Transverse colon (tissue), 4 donors: ENCODE data around the gene SLC22A23. TPM values are rescaled to one million over a fixed set of nuclear protein-coding genes. Genes with fewer than 3 reads are reported as not detected.

Source experiments
- DNase-seq: peaks from one replicate; pipeline ENCODE4 v3.0.0-alpha.2; 2019
- H3K27ac ChIP-seq, 4 donors: fragments of 200-600 bp; sonication (generic); 2 replicates each; pipeline ENCODE4 v1.5.1; 2016 to 2018; ENCODE audit warnings: inconsistent platforms in 4 of 4
- H3K27me3 ChIP-seq: fragments of 200-600 bp; sonication (generic); 2 replicates; pipeline ENCODE4 v1.5.1; 2017; ENCODE audit warnings: inconsistent platforms
- H3K36me3 ChIP-seq, 4 donors: fragments of 200-600 bp; sonication (generic); 2 replicates each; pipeline ENCODE4 v1.5.1; 2017 to 2019; ENCODE audit warnings: inconsistent platforms in 4 of 4
- H3K4me1 ChIP-seq, 4 donors: fragments of 200-600 bp; sonication (generic); 2 replicates each; pipeline ENCODE4 v1.5.1; 2017 to 2020; ENCODE audit warnings: inconsistent platforms in 4 of 4
- H3K4me3 ChIP-seq, 4 donors: fragments of 200-600 bp; sonication (generic); 1 replicate in 1 of 4; 2 replicates in 3 of 4; pipeline versions ENCODE4 v1.5.1 to v1.6.1; 2017 to 2019; ENCODE audit warnings: inconsistent platforms in 4 of 4
- H3K9me3 ChIP-seq, 2 donors: fragments of 200-600 bp; sonication (generic); 2 replicates each; pipeline ENCODE4 v1.5.1; 2017 to 2019; ENCODE audit warnings: inconsistent platforms in 2 of 2
- CTCF ChIP-seq, 5 experiments: fragments of 200-600 bp in 3 of 5; fragments of 450-650 bp in 2 of 5; sonication (generic) in 3 of 5; IDR thresholded peaks; 1 replicate in 2 of 5; 2 replicates in 3 of 5; pipeline ENCODE4 v1.5.1; 2016 to 2017; ENCODE audit warnings: antibody characterized with exemption in 5 of 5, inconsistent platforms in 3 of 5, mild to moderate bottlenecking in 2 of 5, moderate library complexity in 1 of 5
- EP300 ChIP-seq: sonication (generic); formaldehyde crosslinking; IDR thresholded peaks from one replicate; pipeline ENCODE4 v1.6.1; 2017; ENCODE audit warnings: antibody characterized with exemption, low read depth
- POLR2A ChIP-seq: fragments of 450-650 bp; IDR thresholded peaks from one replicate; pipeline ENCODE4 v1.6.1; 2016; ENCODE audit warnings: antibody characterized with exemption, mild to moderate bottlenecking, moderate library complexity
- POLR2AphosphoS5 ChIP-seq, 3 donors: sonication (generic); formaldehyde crosslinking; IDR thresholded peaks; one replicate each; pipeline ENCODE4 v1.6.1; 2016; ENCODE audit warnings: antibody characterized with exemption in 3 of 3
- WGBS, 2 donors: methylation state at CpG; one replicate each; pipeline ENCODE4 v1.1.5; 2018; ENCODE audit warnings: low coverage in 1 of 2; 5-methylcytosine and 5-hydroxymethylcytosine counted together
- in situ Hi-C, 4 donors: fragments of 200-750 bp; cut with MboI; loops; one replicate each; pipeline versions ENCODE4 v1.15.0 to v1.15.1; 2017; ENCODE audit warnings: low sequenced_read_pairs in 3 of 4, low pct_ligation_motif_present in 1 of 4, low pct_unique_long_range_greater_than_20kb in 1 of 4
- intact Hi-C: fragments of 100-400 bp; cut with DNase I; formaldehyde crosslinking; loops from one replicate; pipeline ENCODE4 v1.15.1; 2023; ENCODE audit warnings: low total_unique reads
- total RNA-seq, 4 donors: library from RNA; depleted of rRNA; stranded (reverse); fragments of >200 nt; gene quantifications; one replicate each; pipeline ENCODE4 v1.1.0, GENCODE V29; 2016

The SLC22A23 gene
- total RNA-seq, 4 donors from 2014 or later = 96.1 to 161 (median 117) TPM

DNA sequence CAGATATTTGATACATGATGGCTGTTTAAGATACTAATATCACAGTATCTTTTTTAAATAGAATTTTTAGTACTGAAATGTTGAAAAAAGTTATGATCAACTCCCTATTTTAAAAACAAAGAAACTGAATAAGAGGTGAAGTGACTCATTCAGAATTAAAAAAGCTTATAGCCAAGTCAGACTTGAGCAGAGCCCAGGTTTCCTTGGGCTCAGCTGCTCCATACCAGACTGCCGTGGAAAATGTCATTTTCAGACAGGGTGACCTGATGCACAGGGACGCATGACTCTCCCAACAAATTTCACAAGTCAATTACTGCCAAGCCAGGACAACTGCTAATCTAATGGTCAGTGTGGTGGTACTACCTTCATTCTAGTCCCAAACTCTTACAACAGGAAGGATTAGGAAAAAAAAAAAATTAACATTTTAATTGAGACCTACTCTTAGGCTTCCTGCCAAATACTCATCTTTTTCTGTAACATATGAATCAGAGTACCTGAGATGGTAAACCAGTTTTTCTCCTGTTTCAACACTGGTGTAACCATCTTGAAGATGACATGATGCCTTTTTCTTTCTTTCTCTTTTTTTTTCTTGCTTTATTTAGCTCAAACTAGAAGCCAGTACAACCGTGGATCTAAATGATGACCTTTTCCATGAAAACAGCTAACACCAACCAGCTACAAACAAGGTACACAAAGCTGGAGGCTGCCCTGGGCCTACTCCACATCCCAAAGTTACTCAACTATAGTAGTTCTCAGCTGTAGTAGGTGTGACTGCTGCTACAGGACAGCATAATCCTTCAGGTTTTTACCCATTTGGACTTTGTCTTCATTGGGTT is 30.5 kb downstream of the SLC22A23 start:
- 75 to 78% methylated on average over 2 to 3 of the region's 3 CpGs for WGBS, 2 donors
- no peak overlapping the region for H3K27ac ChIP-seq
- in situ Hi-C loops = no loop called here

DNA sequence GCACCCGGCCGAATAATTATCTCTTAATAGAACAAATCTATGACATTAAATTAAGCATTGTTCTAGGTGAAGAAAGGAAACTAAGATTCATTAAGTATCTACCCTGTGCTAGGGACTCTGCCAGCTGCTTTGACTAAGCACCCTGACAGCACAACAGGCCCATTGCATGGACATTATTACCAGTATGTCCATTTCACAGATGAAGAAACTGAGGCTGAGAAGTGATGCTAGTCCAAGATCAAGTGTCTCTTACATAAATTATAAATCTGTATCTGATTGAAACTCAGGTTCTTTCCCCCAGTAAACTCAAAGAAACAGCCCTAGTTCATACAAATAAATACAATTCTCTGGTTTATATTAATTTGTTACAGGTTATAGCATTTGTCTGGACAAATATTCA is 31.3 kb downstream of the SLC22A23 start:
- no peaks in the 10 kb centered on the region for H3K27me3 ChIP-seq
- DNase-seq = no peak
- in situ Hi-C loops (no loop called here), intact Hi-C loops (no loop called here)
- no peak for TF ChIP-seq EP300
- no peak for TF ChIP-seq CTCF (IDR thresholded peaks at IDR 0.05)
- TF ChIP-seq POLR2AphosphoS5 (IDR thresholded peaks at IDR 0.05) = no peak
- TF ChIP-seq POLR2A = no peak
- peaks cover 2 to 29% (median 8%) of the 10 kb centered on the region in 4 donors for H3K4me1 ChIP-seq
- WGBS, 2 donors = 90 to 100% methylated on average over 2 of the region's 2 CpGs
- H3K9me3 ChIP-seq = no peaks in the 10 kb centered on the region
- H3K27ac ChIP-seq = no peak overlapping the region
- H3K36me3 ChIP-seq = no peaks in the 10 kb centered on the region
- no peak overlapping the region for H3K4me3 ChIP-seq

More for the DNA sequence above, 30.5 kb downstream of the SLC22A23 start:
- Histone ChIP-seq H3K4me3 (no peak overlapping the region), H3K4me1 (peaks cover 2 to 33% (median 6%) of the 10 kb centered on the region in 4 donors), H3K27me3 (no peaks in the 10 kb centered on the region), H3K36me3 (no peaks in the 10 kb centered on the region), H3K9me3 (no peaks in the 10 kb centered on the region)
- intact Hi-C loops = no loop called here
- TF ChIP-seq POLR2A = no peak
- no peak for TF ChIP-seq POLR2AphosphoS5 (IDR thresholded peaks at IDR 0.05)
- no peak for TF ChIP-seq CTCF (IDR thresholded peaks at IDR 0.05)
- no peak for TF ChIP-seq EP300
- DNase-seq = no peak

DNA sequence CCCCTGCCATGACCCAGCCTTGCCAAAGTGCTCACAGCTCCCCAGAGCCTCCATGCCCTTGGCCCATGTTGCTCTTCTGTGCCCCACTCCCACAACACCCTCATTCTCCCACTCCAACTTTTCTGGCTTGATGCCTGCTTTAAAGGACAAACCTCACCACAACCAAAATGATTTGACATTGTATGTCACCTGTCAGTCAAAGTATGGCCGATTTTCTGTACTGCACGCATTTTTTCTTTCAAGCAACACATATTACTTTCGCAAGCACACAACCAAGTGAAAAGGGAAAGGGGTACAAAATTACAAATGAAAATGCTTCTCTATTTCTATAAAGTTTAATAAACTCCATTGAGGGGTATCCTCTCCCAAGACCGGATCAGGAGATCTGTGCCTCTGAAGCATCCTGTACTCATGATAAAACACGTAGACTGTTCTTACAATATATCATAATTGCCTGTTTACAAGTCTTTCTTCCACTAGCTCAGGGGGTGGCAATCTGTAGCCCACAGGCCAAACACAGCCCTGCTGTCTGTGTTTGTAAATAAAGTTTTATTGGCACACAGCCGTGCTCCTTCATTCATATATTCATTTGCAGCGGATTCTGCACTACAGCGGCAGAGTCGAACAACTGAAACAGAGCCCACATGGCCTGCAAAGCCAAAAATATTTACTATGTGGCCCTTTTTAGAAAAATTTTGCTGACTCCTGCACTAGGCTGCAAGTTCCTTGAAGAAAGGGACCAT is 32.5 kb downstream of the SLC22A23 start:
- in situ Hi-C loops (no loop called here), intact Hi-C loops (no loop called here)
- no peak for TF ChIP-seq POLR2A
- no peak for TF ChIP-seq POLR2AphosphoS5 (IDR thresholded peaks at IDR 0.05)
- TF ChIP-seq CTCF (IDR thresholded peaks at IDR 0.05) = no peak
- TF ChIP-seq EP300 = no peak
- no peaks in the 10 kb centered on the region for H3K27me3 ChIP-seq
- no peaks in the 10 kb centered on the region for H3K36me3 ChIP-seq
- 87 to 88% methylated on average over 8 to 9 of the region's 9 CpGs for WGBS, 2 donors
- H3K27ac ChIP-seq = no peak overlapping the region
- H3K9me3 ChIP-seq = no peaks in the 10 kb centered on the region
- no peak for DNase-seq
- peaks cover 2 to 29% (median 8%) of the 10 kb centered on the region in 4 donors for H3K4me1 ChIP-seq
- H3K4me3 ChIP-seq = no peak overlapping the region

- in situ Hi-C loops = no loop called here
- 36 to 89% methylated on average over 3 to 6 of the region's 6 CpGs for WGBS, 2 donors
Measured at GRCh38 chr6:3423439-3424184, 33.2 kb downstream of the SLC22A23 start.

More at GRCh38 chr6:3423439-3424184, 33.2 kb downstream of the SLC22A23 start:
- no peak overlapping the region for H3K4me3 ChIP-seq
- DNase-seq = no peak
- no peaks in the 10 kb centered on the region for H3K36me3 ChIP-seq
- H3K4me1 ChIP-seq = peaks cover 2 to 32% (median 8%) of the 10 kb centered on the region in 4 donors
- intact Hi-C loops = no loop called here
- no peak overlapping the region for H3K27ac ChIP-seq
- H3K27me3 ChIP-seq = no peaks in the 10 kb centered on the region
- no peak for TF ChIP-seq POLR2AphosphoS5 (IDR thresholded peaks at IDR 0.05)
- TF ChIP-seq CTCF (IDR thresholded peaks at IDR 0.05) = no peak
- no peak for TF ChIP-seq POLR2A
- no peak for TF ChIP-seq EP300
- no peaks in the 10 kb centered on the region for H3K9me3 ChIP-seq
